HepG2 (cell line): ENCODE measurements around the gene P2RY6. TPM values are rescaled to one million over a fixed set of nuclear protein-coding genes. Genes with fewer than 3 reads are reported as not detected.
A peak's percentile ranks its signal among the peaks of the same experiment; 100 is the strongest.

Experiments
- ARHGAP35 ChIP-seq: sonication (generic); formaldehyde crosslinking; IDR thresholded peaks from 2 replicates; pipeline ENCODE4 v1.9.0; 2022; ENCODE audit warnings: mild to moderate bottlenecking, inconsistent platforms, moderate library complexity, missing genetic modification reagents, borderline replicate concordance
- ATM ChIP-seq: fragments of 450-650 bp; IDR thresholded peaks from 2 replicates; pipeline ENCODE4 v1.7.1; 2017; ENCODE audit warnings: mild to moderate bottlenecking, borderline replicate concordance
- IRF2 ChIP-seq: IDR thresholded peaks from 2 replicates; pipeline ENCODE4 v1.6.1; 2018; ENCODE audit warnings: missing genetic modification reagents, missing compliant biosample characterization
- ISX ChIP-seq: sonication (generic); formaldehyde crosslinking; conservative IDR thresholded peaks from 2 replicates; pipeline ENCODE4 v1.5.0; 2020; ENCODE audit warnings: missing genetic modification reagents
- MIER3 ChIP-seq: IDR thresholded peaks from 2 replicates; pipeline ENCODE4 v1.6.1; 2016; ENCODE audit warnings: missing compliant biosample characterization, borderline replicate concordance
- MTA3 ChIP-seq: sonication (generic); formaldehyde crosslinking; IDR thresholded peaks from 2 replicates; pipeline ENCODE4 v1.4.0; 2020; ENCODE audit warnings: missing genetic modification reagents
- NAIF1 ChIP-seq: sonication (generic); formaldehyde crosslinking; IDR thresholded peaks from 2 replicates; pipeline ENCODE4 v1.5.0; 2020; ENCODE audit warnings: mild to moderate bottlenecking, missing genetic modification reagents, borderline replicate concordance
- PAX8 ChIP-seq: sonication (generic); formaldehyde crosslinking; IDR thresholded peaks from 2 replicates; pipeline ENCODE4 v1.8.0; 2022; ENCODE audit warnings: mild to moderate bottlenecking, missing genetic modification reagents, borderline replicate concordance
- POLR2G ChIP-seq: fragments of 200-400 bp; formaldehyde crosslinking; IDR thresholded peaks from 2 replicates; pipeline ENCODE4 v1.6.1; 2018; ENCODE audit warnings: mild to moderate bottlenecking, low read depth, low read length, moderate library complexity
- RFX5 ChIP-seq: IDR thresholded peaks from 2 replicates; pipeline ENCODE4 v1.6.1; 2011; ENCODE audit warnings: low read depth, low read length, improper control_type of control experiment
- SKI ChIP-seq: fragments of 450-650 bp; IDR thresholded peaks from one replicate; pipeline ENCODE4 v1.6.1; 2018; ENCODE audit warnings: mild to moderate bottlenecking; ENCODE audit not compliant: partially characterized antibody
- YEATS4 ChIP-seq: sonication (generic); formaldehyde crosslinking; IDR thresholded peaks from 2 replicates; pipeline ENCODE4 v1.4.0; 2020; ENCODE audit warnings: missing genetic modification reagents, borderline replicate concordance
- ZNF101 ChIP-seq: sonication (generic); formaldehyde crosslinking; IDR thresholded peaks from 2 replicates; pipeline ENCODE4 v1.4.0; 2020; ENCODE audit warnings: mild to moderate bottlenecking, low read depth, missing genetic modification reagents, borderline replicate concordance
- ZNF12 ChIP-seq: sonication (generic); formaldehyde crosslinking; IDR thresholded peaks from 2 replicates; pipeline ENCODE4 v1.5.0; 2020; ENCODE audit warnings: missing genetic modification reagents
- ZNF224 ChIP-seq: sonication (generic); formaldehyde crosslinking; IDR thresholded peaks from 2 replicates; pipeline ENCODE4 v1.5.0; 2020; ENCODE audit warnings: mild to moderate bottlenecking, missing genetic modification reagents
- ZNF674 ChIP-seq: sonication (generic); formaldehyde crosslinking; IDR thresholded peaks from 2 replicates; pipeline ENCODE4 v1.5.0; 2020; ENCODE audit warnings: low read depth, mild to moderate bottlenecking, missing genetic modification reagents
- ZNF816 ChIP-seq: sonication (generic); formaldehyde crosslinking; IDR thresholded peaks from 2 replicates; pipeline ENCODE4 v1.8.0; 2022; ENCODE audit warnings: missing genetic modification reagents, mild to moderate bottlenecking, borderline replicate concordance
- ZSCAN22 ChIP-seq: sonication (generic); formaldehyde crosslinking; IDR thresholded peaks from 2 replicates; pipeline ENCODE4 v1.4.0; 2020; ENCODE audit warnings: mild to moderate bottlenecking, missing genetic modification reagents
- polyA plus RNA-seq, 8 experiments: library from polyadenylated mRNA; depleted of rRNA in 3 of 8; stranded (reverse) in 7 of 8; unstranded in 1 of 8; fragments of >200 nt; fragmentation: Illumina TruSeq in 4 of 8; extraction: Trizol in 4 of 8; gene quantifications; 2 replicates each; pipeline versions ENCODE4 v1.2.1 to v1.2.3, GENCODE V29; 2011 to 2016; ENCODE audit warnings: low read depth in 4 of 8, missing spikeins in 1 of 8, mixed read lengths in 1 of 8; ENCODE audit not compliant: insufficient read depth in 1 of 8
- total RNA-seq, 5 experiments: library from RNA; depleted of rRNA; stranded (reverse); fragments of >200 nt; fragmentation: Illumina TruSeq; extraction: Trizol; gene quantifications; 2 replicates each; pipeline ENCODE4 v1.2.3, GENCODE V29; 2016; ENCODE audit warnings: low read depth in 1 of 5
- TF ChIP-seq, protein P1 (sequence below): sonication (generic); formaldehyde crosslinking; IDR thresholded peaks from 2 replicates; pipeline ENCODE4 v1.4.0; 2020; ENCODE audit warnings: missing genetic modification reagents
- TF ChIP-seq, protein P2 (sequence below), 2 experiments: sonication (generic) in 1 of 2; formaldehyde crosslinking in 1 of 2; IDR thresholded peaks; 2 replicates each; pipeline versions ENCODE4 v1.4.0 to v1.6.1; 2018 to 2020; ENCODE audit warnings: missing genetic modification reagents in 2 of 2, borderline replicate concordance in 1 of 2, low read depth in 1 of 2, mild to moderate bottlenecking in 1 of 2, missing biosample characterization in 1 of 2
- TF ChIP-seq, protein P3 (sequence below): sonication (generic); formaldehyde crosslinking; IDR thresholded peaks from 2 replicates; pipeline ENCODE4 v1.4.0; 2020; ENCODE audit warnings: missing genetic modification reagents

Gene P2RY6
- total and polyA plus RNA-seq, 2 of the 13 experiments (the other 11 are each of a cell fraction or from before 2014, with no cell fraction given): 0.09 to 0.29 TPM

DNA sequence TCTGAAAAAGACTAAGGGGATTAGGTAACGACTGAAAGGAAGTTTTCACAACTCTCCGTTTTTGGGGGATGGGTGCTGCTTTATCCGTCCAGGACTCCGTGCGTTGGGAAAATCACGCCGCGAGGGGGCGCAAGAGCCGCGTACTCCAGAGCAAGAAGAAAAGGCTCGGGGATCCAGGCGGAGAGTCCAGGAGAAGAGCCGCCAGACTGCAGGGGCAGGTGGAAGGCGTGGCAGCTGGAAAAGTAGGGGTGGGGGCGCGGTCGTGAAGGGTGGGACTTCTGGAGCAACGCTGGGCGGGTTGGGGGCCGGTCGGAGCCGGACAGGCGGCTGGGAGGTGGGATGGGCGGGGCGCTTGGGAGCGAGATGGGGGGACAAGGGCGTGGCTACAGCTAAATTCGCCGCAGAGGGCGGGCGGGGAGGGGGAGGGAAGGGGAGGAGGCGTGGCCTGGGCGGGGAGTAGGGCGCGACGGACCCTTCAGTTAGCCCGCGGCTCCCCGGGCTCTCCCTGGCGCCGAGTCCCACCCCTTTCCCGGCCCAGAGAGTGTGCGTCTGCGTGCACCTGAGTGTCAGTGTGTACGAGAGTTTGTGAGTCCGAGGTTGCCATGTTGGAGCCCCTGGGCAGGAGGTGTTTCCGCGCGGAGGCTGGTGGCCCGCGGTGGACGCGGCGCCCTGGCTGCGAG is 35.3 kb downstream of the P2RY6 start (continued):
- no peak for TF ChIP-seq ISX (CRISPR knock-in tag)
- no peak for TF ChIP-seq PAX8
- TF ChIP-seq, protein P1, sequence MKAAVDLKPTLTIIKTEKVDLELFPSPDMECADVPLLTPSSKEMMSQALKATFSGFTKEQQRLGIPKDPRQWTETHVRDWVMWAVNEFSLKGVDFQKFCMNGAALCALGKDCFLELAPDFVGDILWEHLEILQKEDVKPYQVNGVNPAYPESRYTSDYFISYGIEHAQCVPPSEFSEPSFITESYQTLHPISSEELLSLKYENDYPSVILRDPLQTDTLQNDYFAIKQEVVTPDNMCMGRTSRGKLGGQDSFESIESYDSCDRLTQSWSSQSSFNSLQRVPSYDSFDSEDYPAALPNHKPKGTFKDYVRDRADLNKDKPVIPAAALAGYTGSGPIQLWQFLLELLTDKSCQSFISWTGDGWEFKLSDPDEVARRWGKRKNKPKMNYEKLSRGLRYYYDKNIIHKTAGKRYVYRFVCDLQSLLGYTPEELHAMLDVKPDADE (CRISPR knock-in tag): 0 out of 2 replicates have a peak, but pooled peaks have one; percentile 22
- TF ChIP-seq ATM: no peak
- TF ChIP-seq, protein P2, sequence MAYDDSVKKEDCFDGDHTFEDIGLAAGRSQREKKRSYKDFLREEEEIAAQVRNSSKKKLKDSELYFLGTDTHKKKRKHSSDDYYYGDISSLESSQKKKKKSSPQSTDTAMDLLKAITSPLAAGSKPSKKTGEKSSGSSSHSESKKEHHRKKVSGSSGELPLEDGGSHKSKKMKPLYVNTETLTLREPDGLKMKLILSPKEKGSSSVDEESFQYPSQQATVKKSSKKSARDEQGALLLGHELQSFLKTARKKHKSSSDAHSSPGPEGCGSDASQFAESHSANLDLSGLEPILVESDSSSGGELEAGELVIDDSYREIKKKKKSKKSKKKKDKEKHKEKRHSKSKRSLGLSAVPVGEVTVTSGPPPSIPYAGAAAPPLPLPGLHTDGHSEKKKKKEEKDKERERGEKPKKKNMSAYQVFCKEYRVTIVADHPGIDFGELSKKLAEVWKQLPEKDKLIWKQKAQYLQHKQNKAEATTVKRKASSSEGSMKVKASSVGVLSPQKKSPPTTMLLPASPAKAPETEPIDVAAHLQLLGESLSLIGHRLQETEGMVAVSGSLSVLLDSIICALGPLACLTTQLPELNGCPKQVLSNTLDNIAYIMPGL (CRISPR knock-in tag; IDR thresholded peaks at IDR 0.05; ENCODE audit: borderline replicate concordance in 1 of 2, low read depth in 1 of 2): peak; percentile 72 to 75; a peak in 3 of 4 replicates
- no peak for TF ChIP-seq ZNF816 (CRISPR knock-in tag)
- TF ChIP-seq NAIF1: 0 out of 2 replicates have a peak, but pooled peaks have one; percentile 52
- no peak for TF ChIP-seq MIER3 (CRISPR knock-in tag)
- TF ChIP-seq RFX5: no peak
- no peak for TF ChIP-seq ZNF12
- no peak for TF ChIP-seq MTA3 (CRISPR knock-in tag)
- peak; percentile 53; the same call in 1 of the 2 replicates for TF ChIP-seq YEATS4 (CRISPR knock-in tag)
- no peak for TF ChIP-seq SKI
- no peak for TF ChIP-seq ZNF674 (CRISPR knock-in tag)
- no peak for TF ChIP-seq ZNF101 (CRISPR knock-in tag)
- TF ChIP-seq ZSCAN22 (CRISPR knock-in tag): no peak
- TF ChIP-seq IRF2 (CRISPR knock-in tag): no peak; the same call in 1 of the 2 replicates
- no peak for TF ChIP-seq ZNF224 (CRISPR knock-in tag)
- peak; percentile 68 for TF ChIP-seq POLR2G
- TF ChIP-seq, protein P3, sequence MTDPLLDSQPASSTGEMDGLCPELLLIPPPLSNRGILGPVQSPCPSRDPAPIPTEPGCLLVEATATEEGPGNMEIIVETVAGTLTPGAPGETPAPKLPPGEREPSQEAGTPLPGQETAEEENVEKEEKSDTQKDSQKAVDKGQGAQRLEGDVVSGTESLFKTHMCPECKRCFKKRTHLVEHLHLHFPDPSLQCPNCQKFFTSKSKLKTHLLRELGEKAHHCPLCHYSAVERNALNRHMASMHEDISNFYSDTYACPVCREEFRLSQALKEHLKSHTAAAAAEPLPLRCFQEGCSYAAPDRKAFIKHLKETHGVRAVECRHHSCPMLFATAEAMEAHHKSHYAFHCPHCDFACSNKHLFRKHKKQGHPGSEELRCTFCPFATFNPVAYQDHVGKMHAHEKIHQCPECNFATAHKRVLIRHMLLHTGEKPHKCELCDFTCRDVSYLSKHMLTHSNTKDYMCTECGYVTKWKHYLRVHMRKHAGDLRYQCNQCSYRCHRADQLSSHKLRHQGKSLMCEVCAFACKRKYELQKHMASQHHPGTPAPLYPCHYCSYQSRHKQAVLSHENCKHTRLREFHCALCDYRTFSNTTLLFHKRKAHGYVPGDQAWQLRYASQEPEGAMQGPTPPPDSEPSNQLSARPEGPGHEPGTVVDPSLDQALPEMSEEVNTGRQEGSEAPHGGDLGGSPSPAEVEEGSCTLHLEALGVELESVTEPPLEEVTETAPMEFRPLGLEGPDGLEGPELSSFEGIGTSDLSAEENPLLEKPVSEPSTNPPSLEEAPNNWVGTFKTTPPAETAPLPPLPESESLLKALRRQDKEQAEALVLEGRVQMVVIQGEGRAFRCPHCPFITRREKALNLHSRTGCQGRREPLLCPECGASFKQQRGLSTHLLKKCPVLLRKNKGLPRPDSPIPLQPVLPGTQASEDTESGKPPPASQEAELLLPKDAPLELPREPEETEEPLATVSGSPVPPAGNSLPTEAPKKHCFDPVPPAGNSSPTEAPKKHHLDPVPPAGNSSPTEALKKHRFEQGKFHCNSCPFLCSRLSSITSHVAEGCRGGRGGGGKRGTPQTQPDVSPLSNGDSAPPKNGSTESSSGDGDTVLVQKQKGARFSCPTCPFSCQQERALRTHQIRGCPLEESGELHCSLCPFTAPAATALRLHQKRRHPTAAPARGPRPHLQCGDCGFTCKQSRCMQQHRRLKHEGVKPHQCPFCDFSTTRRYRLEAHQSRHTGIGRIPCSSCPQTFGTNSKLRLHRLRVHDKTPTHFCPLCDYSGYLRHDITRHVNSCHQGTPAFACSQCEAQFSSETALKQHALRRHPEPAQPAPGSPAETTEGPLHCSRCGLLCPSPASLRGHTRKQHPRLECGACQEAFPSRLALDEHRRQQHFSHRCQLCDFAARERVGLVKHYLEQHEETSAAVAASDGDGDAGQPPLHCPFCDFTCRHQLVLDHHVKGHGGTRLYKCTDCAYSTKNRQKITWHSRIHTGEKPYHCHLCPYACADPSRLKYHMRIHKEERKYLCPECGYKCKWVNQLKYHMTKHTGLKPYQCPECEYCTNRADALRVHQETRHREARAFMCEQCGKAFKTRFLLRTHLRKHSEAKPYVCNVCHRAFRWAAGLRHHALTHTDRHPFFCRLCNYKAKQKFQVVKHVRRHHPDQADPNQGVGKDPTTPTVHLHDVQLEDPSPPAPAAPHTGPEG (CRISPR knock-in tag): 0 out of 2 replicates have a peak, but pooled peaks have one; percentile 25
- 0 out of 2 replicates have a peak, but pooled peaks have one; percentile 22 for TF ChIP-seq ARHGAP35 (CRISPR knock-in tag)
